Measurements from ENCODE around the gene CCDC112.

Gene CCDC112

GRCh38 chr5:115227281-115227680 lies 69.2 kb downstream of the CCDC112 start:
- Histone ChIP-seq H3K27ac (ENCODE audit: insufficient read depth in 1 of 2, low read depth in 1 of 2, low read length in 2 of 2, poor library complexity in 1 of 2, severe bottlenecking in 2 of 2) (no peak overlapping the region), H3K4me1 (ENCODE audit: control extremely low read depth in 1 of 4, control insufficient read depth in 4 of 4, insufficient read depth in 4 of 4, low read length in 3 of 4) (no peaks in the 10 kb centered on the region), H3K9me3 (ENCODE audit: control extremely low read depth in 1 of 5, control insufficient read depth in 4 of 5, insufficient read depth in 2 of 5, low read depth in 1 of 5, low read length in 4 of 5) (no peaks in the 10 kb centered on the region), H3K36me3 (ENCODE audit: control insufficient read depth in 4 of 4, insufficient read depth in 4 of 4, low read length in 3 of 4) (peaks cover 6 to 55% (median 26%) of the 10 kb centered on the region in 4 experiments), H3K4me3 (ENCODE audit: control insufficient read depth in 1 of 7, extremely low read depth in 1 of 7, insufficient read depth in 4 of 7, low read depth in 2 of 7, low read length in 6 of 7) (no peak overlapping the region), H3K27me3 (replicated peaks in 2 of 5; ENCODE audit: control insufficient read depth in 4 of 5, insufficient read depth in 5 of 5, low read length in 4 of 5) (no peaks in the 10 kb centered on the region)
- 100% methylated on average over 1 of the region's 1 CpG for WGBS (ENCODE audit: insufficient coverage)
- ChIA-PET CTCF (interaction anchor here (1.2 to 1.5 kb wide), 2 partner anchors 13 to 15 kb away, joined by 3 to 5 read pairs; no protein-coding TSS in a partner anchor), POLR2A (no interaction called here)
- no peak for DNase-seq

Measured in common myeloid progenitor, CD34-positive (primary cell).